Uterus (tissue), 2 donors: ENCODE data around the gene NXPH1.

Experiments
- POLR2A ChIP-seq, 2 donors: fragments of 450-650 bp; IDR thresholded peaks; one replicate each; pipeline ENCODE4 v1.6.1; 2016; ENCODE audit warnings: antibody characterized with exemption in 2 of 2, mild to moderate bottlenecking in 1 of 2, moderate library complexity in 1 of 2
- TF ChIP-seq, protein P1 (sequence below), 4 experiments: fragments of 200-600 bp in 2 of 4; fragments of 450-650 bp in 2 of 4; sonication (generic) in 2 of 4; IDR thresholded peaks; one replicate each; pipeline ENCODE4 v1.5.1; 2016 to 2019; ENCODE audit warnings: antibody characterized with exemption in 4 of 4, mild to moderate bottlenecking in 2 of 4, moderate library complexity in 1 of 4

DNA sequence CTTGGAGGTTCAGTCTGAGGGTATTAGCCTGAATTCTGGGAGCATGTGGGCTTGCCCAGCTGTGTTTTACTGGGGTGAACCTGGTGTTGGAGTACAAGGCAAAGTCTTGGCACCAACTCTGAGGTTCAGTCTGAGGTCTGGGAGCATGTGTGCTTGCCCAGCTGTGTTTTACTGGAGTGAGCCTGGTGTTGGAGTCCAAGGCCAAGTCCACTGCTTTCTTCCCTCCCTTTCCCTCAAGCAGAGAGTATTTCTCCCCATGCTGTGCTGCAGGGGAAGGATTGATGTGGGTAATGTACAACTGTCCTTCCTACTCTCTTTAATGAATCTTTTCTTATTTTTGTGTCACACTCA lies 236.1 kb downstream of the NXPH1 start:
- TF ChIP-seq POLR2A (IDR thresholded peaks at IDR 0.05) = no peak
- TF ChIP-seq, protein P1, sequence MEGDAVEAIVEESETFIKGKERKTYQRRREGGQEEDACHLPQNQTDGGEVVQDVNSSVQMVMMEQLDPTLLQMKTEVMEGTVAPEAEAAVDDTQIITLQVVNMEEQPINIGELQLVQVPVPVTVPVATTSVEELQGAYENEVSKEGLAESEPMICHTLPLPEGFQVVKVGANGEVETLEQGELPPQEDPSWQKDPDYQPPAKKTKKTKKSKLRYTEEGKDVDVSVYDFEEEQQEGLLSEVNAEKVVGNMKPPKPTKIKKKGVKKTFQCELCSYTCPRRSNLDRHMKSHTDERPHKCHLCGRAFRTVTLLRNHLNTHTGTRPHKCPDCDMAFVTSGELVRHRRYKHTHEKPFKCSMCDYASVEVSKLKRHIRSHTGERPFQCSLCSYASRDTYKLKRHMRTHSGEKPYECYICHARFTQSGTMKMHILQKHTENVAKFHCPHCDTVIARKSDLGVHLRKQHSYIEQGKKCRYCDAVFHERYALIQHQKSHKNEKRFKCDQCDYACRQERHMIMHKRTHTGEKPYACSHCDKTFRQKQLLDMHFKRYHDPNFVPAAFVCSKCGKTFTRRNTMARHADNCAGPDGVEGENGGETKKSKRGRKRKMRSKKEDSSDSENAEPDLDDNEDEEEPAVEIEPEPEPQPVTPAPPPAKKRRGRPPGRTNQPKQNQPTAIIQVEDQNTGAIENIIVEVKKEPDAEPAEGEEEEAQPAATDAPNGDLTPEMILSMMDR (IDR thresholded peaks at IDR 0.05) = no peak
